CD4-positive, alpha-beta memory T cell (primary cell): ENCODE measurements around the gene RAC2. TPM values are rescaled to one million over a fixed set of nuclear protein-coding genes. Genes with fewer than 3 reads are reported as not detected.

ENCODE experiments used
- CTCF ChIA-PET: fragments of 350-600 bp; sonication (Branson Sonifier 250); formaldehyde crosslinking; loops from one replicate; lab custom pipeline; 2021; ENCODE audit warnings: inconsistent platforms; ENCODE audit not compliant: partially characterized antibody; lab: Charles Lee
- POLR2A ChIA-PET: fragments of 350-600 bp; sonication (Branson Sonifier 250); formaldehyde crosslinking; loops from one replicate; lab custom pipeline; 2021; ENCODE audit not compliant: partially characterized antibody; lab: Charles Lee
- DNase-seq, 5 donors: peaks; one replicate each; pipeline versions ENCODE4 v3.0.0 to v3.0.0-alpha.2; 2020 to 2022; ENCODE audit warnings: mixed read lengths in 1 of 5
- H3K27ac ChIP-seq: one replicate; pipeline ENCODE4 v1.7.0; 2013; ENCODE audit warnings: low read depth, low read length
- H3K27me3 ChIP-seq: 2 replicates; pipeline ENCODE4 v1.7.0; 2013; ENCODE audit warnings: mild to moderate bottlenecking, low read length, moderate library complexity; ENCODE audit not compliant: insufficient read depth
- H3K36me3 ChIP-seq: 2 replicates; pipeline ENCODE4 v1.7.0; 2013; ENCODE audit warnings: mild to moderate bottlenecking, low read length, moderate library complexity; ENCODE audit not compliant: insufficient read depth
- H3K4me1 ChIP-seq: 2 replicates; pipeline ENCODE4 v1.7.0; 2013; ENCODE audit warnings: mild to moderate bottlenecking, low read length, moderate library complexity; ENCODE audit not compliant: insufficient read depth
- H3K4me3 ChIP-seq, 2 donors: one replicate each; pipeline ENCODE4 v1.7.0; 2013; ENCODE audit warnings: low read length in 2 of 2, mild to moderate bottlenecking in 1 of 2
- H3K9me3 ChIP-seq, 2 donors: one replicate each; pipeline ENCODE4 v1.7.0; 2013; ENCODE audit warnings: low read length in 2 of 2, control low read depth in 1 of 2; ENCODE audit not compliant: control insufficient read depth in 1 of 2
- H3K27ac Mint-ChIP-seq, 7 donors: one replicate each; pipeline ENCODE4 v1.8.0; 2020 to 2021; ENCODE audit warnings: mixed read lengths in 7 of 7, mild to moderate bottlenecking in 6 of 7, inconsistent platforms in 3 of 7, moderate library complexity in 3 of 7
- H3K27me3 Mint-ChIP-seq, 2 donors: one replicate each; pipeline ENCODE4 v1.8.0; 2020 to 2021; ENCODE audit warnings: mixed read lengths in 2 of 2
- H3K36me3 Mint-ChIP-seq, 2 donors: one replicate each; pipeline ENCODE4 v1.8.0; 2020 to 2021; ENCODE audit warnings: mixed read lengths in 2 of 2, inconsistent platforms in 1 of 2, mild to moderate bottlenecking in 1 of 2
- H3K4me1 Mint-ChIP-seq, 4 donors: one replicate each; pipeline ENCODE4 v1.8.0; 2020 to 2021; ENCODE audit warnings: mixed read lengths in 4 of 4, mild to moderate bottlenecking in 1 of 4
- H3K4me3 Mint-ChIP-seq, 8 donors: one replicate each; pipeline ENCODE4 v1.8.0; 2020 to 2021; ENCODE audit warnings: mixed read lengths in 8 of 8, mild to moderate bottlenecking in 7 of 8, moderate library complexity in 6 of 8, inconsistent platforms in 3 of 8
- H3K9me3 Mint-ChIP-seq, 8 donors: one replicate each; pipeline ENCODE4 v1.8.0; 2020 to 2021; ENCODE audit warnings: mixed read lengths in 8 of 8, mild to moderate bottlenecking in 5 of 8, inconsistent platforms in 3 of 8, moderate library complexity in 1 of 8
- intact Hi-C: fragments of 100-400 bp; cut with micrococcal nuclease; formaldehyde crosslinking; loops from one replicate; pipeline ENCODE4 v1.15.1; 2023
- polyA plus RNA-seq, 2 donors: library from polyadenylated mRNA; unstranded; fragments of 300-500 nt; fragmentation: Illumina TruSeq; gene quantifications; one replicate each; pipeline ENCODE4 v1.2.3, GENCODE V29; 2021
- total RNA-seq, 2 experiments: library from RNA; stranded (reverse); gene quantifications; one replicate each; pipeline ENCODE4 v1.2.3, GENCODE V29; 2021

Gene RAC2
- total and polyA plus RNA-seq, 4 experiments from 2014 or later: 304 to 917 (median 521) TPM

DNA sequence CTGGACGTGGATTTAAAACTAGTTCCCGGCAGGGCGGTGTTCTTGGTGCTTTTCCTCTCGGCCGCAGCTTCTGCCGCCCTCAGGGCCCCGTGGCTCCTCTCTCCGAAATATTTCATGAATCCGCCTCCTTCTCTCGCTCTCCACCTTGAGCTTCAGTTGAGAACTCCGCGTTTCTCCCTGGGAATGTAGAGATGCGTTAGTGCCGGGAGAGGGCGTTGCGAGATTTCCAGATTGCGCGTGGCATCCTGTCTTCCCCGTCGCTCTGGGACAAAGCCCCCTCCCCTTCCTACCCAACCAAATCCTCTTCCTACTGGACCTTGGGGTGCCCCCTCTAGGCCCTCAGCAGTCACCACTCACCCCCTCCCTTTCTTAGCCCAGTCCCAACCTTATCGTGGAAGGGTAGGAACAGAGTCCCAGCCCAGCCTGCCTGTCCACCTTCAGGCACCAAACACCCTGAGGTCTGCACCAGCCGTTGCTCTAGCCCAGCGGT, 15.5 kb upstream of the RAC2 start:
- H3K4me1 ChIP-seq: peaks cover 19% of the 10 kb centered on the region
- no peak overlapping the region for H3K27ac ChIP-seq
- Mint-ChIP-seq H3K4me1 (peaks cover 11 to 18% (median 14%) of the 10 kb centered on the region in 4 donors), H3K27me3 (peaks cover 0 to 1% of the 10 kb centered on the region in 2 donors), H3K4me3 (peak overlapping the region in 6 of 8 donors; percentile 7 to 66 (median 22)), H3K36me3 (no peaks in the 10 kb centered on the region), H3K27ac (peak overlapping the region in 5 of 7 donors; percentile 8 to 74 (median 64)), H3K9me3 (peaks cover 0 to 11% (median under 1%) of the 10 kb centered on the region in 8 donors)
- DNase-seq: no peak
- H3K9me3 ChIP-seq: peaks cover 0 to 11% of the 10 kb centered on the region in 2 donors
- H3K27me3 ChIP-seq: no peaks in the 10 kb centered on the region
- intact Hi-C loops: loop anchor here (1.0 to 2.0 kb wide), 4 partner anchors 29 to 181 kb away; no protein-coding TSS in a partner anchor
- ChIA-PET POLR2A (interaction anchor here (1.1 to 5.1 kb wide), 9 partner anchors 18 to 180 kb away, joined by 3 to 145 read pairs (median 15); partner anchors contain the start of gene RAC2), CTCF (interaction anchor here (0.8 to 10.9 kb wide), 34 partner anchors 10 to 307 kb away, joined by 3 to 491 read pairs (median 12); partner anchors contain the start of genes CYTH4 and RAC2)
- no peak overlapping the region for H3K4me3 ChIP-seq
- no peaks in the 10 kb centered on the region for H3K36me3 ChIP-seq

- no peaks in the 10 kb centered on the region for H3K27me3 ChIP-seq
- Mint-ChIP-seq H3K27ac (peak overlapping the region in 1 of 7 donors; percentile 29), H3K4me1 (peaks cover 11 to 18% (median 14%) of the 10 kb centered on the region in 4 donors), H3K4me3 (no peak overlapping the region), H3K9me3 (peaks cover 0 to 8% (median 0%) of the 10 kb centered on the region in 8 donors), H3K27me3 (peaks cover 0 to 1% of the 10 kb centered on the region in 2 donors), H3K36me3 (no peaks in the 10 kb centered on the region)
- ChIA-PET POLR2A (interaction anchor here (1.1 to 5.1 kb wide), 7 partner anchors 18 to 60 kb away, joined by 3 to 145 read pairs (median 17); partner anchors contain the start of gene RAC2), CTCF (interaction anchor here (0.6 to 10.9 kb wide), 29 partner anchors 11 to 307 kb away, joined by 3 to 491 read pairs (median 14); partner anchors contain the start of genes CYTH4 and RAC2)
- H3K27ac ChIP-seq: no peak overlapping the region
- peaks cover 19% of the 10 kb centered on the region for H3K4me1 ChIP-seq
- H3K36me3 ChIP-seq: no peaks in the 10 kb centered on the region
- H3K4me3 ChIP-seq: no peak overlapping the region
- intact Hi-C loops: loop anchor here (1.0 kb wide), 1 partner anchor 60 kb away; no protein-coding TSS in a partner anchor
- no peak for DNase-seq
- H3K9me3 ChIP-seq: peaks cover 0 to 3% of the 10 kb centered on the region in 2 donors
Observed at GRCh38 chr22:37258753-37259401, 14.8 kb upstream of the RAC2 start.

- Histone ChIP-seq H3K4me3 (no peak overlapping the region), H3K9me3 (no peaks in the 10 kb centered on the region), H3K36me3 (no peaks in the 10 kb centered on the region), H3K27ac (no peak overlapping the region), H3K4me1 (peaks cover 19% of the 10 kb centered on the region), H3K27me3 (no peaks in the 10 kb centered on the region)
- H3K4me1 Mint-ChIP-seq: peaks cover 11 to 18% (median 14%) of the 10 kb centered on the region in 4 donors
- H3K9me3 Mint-ChIP-seq: peaks cover 0 to under 1% (median 0%) of the 10 kb centered on the region in 8 donors
- no peak overlapping the region for H3K4me3 Mint-ChIP-seq
- no peak for DNase-seq
- POLR2A ChIA-PET: interaction anchor here (3.5 to 5.1 kb wide), 2 partner anchors 17 to 29 kb away, joined by 24 to 145 read pairs; partner anchors contain the start of gene RAC2
- CTCF ChIA-PET: interaction anchor here (0.6 to 10.9 kb wide), 10 partner anchors 12 to 172 kb away, joined by 3 to 491 read pairs (median 22); partner anchors contain the start of gene RAC2
- no peak overlapping the region for H3K27ac Mint-ChIP-seq
- no peaks in the 10 kb centered on the region for H3K36me3 Mint-ChIP-seq
- peaks cover 0 to 1% of the 10 kb centered on the region in 2 donors for H3K27me3 Mint-ChIP-seq
- intact Hi-C loops: no loop called here
Observed at GRCh38 chr22:37258005-37258752, 14.1 kb upstream of the RAC2 start.

DNA sequence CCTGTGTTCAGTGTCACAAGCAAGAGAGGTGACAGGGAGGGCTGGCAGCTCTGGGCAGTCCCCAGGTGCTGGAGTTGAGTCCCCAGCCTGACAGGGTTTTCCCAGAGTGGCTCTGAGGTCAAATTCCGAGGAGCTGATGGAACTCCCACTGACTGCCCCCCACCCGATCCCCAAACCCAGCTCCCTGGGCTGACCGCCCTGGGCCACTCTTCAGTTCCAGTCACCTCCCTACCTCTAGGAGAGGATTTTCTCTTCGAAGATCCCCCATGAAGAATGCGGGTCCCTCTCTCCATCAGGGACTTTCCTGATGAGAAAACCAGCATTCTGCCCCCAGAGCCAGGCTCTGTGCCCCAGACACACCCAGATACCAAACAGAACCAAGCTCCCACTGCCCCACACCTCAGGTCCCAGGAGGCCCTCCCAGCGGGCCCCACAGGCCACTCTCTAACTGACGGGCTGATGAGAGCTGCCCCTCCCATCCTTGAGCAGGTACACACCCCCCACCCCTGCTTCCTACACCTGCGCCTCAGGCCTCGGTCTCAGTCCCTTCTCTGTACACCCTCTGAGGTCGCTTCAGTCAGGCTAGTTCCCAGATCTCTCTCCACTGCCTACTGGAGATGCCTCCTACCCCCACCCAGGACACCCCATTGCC, 12.1 kb upstream of the RAC2 start:
- Mint-ChIP-seq H3K4me1 (peaks cover 11 to 20% (median 14%) of the 10 kb centered on the region in 4 donors), H3K27ac (peak overlapping the region in 1 of 7 donors; percentile 36), H3K36me3 (no peaks in the 10 kb centered on the region), H3K27me3 (peaks cover 0 to 1% of the 10 kb centered on the region in 2 donors), H3K9me3 (no peaks in the 10 kb centered on the region), H3K4me3 (no peak overlapping the region)
- intact Hi-C loops: no loop called here
- Histone ChIP-seq H3K27me3 (no peaks in the 10 kb centered on the region), H3K9me3 (no peaks in the 10 kb centered on the region), H3K4me1 (peaks cover 17% of the 10 kb centered on the region), H3K4me3 (no peak overlapping the region), H3K36me3 (no peaks in the 10 kb centered on the region), H3K27ac (no peak overlapping the region)
- POLR2A ChIA-PET: interaction anchor here (1.4 kb wide), 1 partner anchor 11 kb away, joined by 8 read pairs; the partner anchor contains the start of gene RAC2
- CTCF ChIA-PET: interaction anchor here (0.6 to 1.6 kb wide), 4 partner anchors 12 to 203 kb away, joined by 3 to 6 read pairs (median 4); partner anchors contain the start of gene RAC2
- DNase-seq: no peak

- no peaks in the 10 kb centered on the region for H3K9me3 ChIP-seq
- Mint-ChIP-seq H3K36me3 (no peaks in the 10 kb centered on the region), H3K4me1 (peaks cover 6 to 14% (median 9%) of the 10 kb centered on the region in 4 donors), H3K27me3 (peaks cover 0 to 1% of the 10 kb centered on the region in 2 donors), H3K9me3 (no peaks in the 10 kb centered on the region), H3K27ac (no peak overlapping the region), H3K4me3 (no peak overlapping the region)
- intact Hi-C loops: no loop called here
- CTCF ChIA-PET: interaction anchor here (0.6 to 1.6 kb wide), 4 partner anchors 12 to 204 kb away, joined by 3 to 6 read pairs (median 4); partner anchors contain the start of gene RAC2
- H3K27me3 ChIP-seq: no peaks in the 10 kb centered on the region
- H3K27ac ChIP-seq: no peak overlapping the region
- peaks cover 11% of the 10 kb centered on the region for H3K4me1 ChIP-seq
- DNase-seq: no peak
- H3K36me3 ChIP-seq: no peaks in the 10 kb centered on the region
- POLR2A ChIA-PET: interaction anchor here (1.4 kb wide), 1 partner anchor 11 kb away, joined by 8 read pairs; the partner anchor contains the start of gene RAC2
- no peak overlapping the region for H3K4me3 ChIP-seq
Observed at GRCh38 chr22:37255558-37256006, 11.5 kb upstream of the RAC2 start.

- no peak overlapping the region for H3K27ac ChIP-seq
- no peaks in the 10 kb centered on the region for H3K9me3 ChIP-seq
- H3K9me3 Mint-ChIP-seq: no peaks in the 10 kb centered on the region
- intact Hi-C loops: no loop called here
- H3K27ac Mint-ChIP-seq: no peak overlapping the region
- ChIA-PET POLR2A (no interaction called here), CTCF (interaction anchor here (1.0 to 1.1 kb wide), 3 partner anchors 9 to 17 kb away, joined by 3 to 4 read pairs (median 3); partner anchors contain the start of gene RAC2)
- peaks cover 0 to 1% of the 10 kb centered on the region in 2 donors for H3K27me3 Mint-ChIP-seq
- H3K27me3 ChIP-seq: no peaks in the 10 kb centered on the region
- no peaks in the 10 kb centered on the region for H3K36me3 Mint-ChIP-seq
- no peak overlapping the region for H3K4me3 Mint-ChIP-seq
- H3K4me1 Mint-ChIP-seq: peaks cover 5 to 11% (median 6%) of the 10 kb centered on the region in 4 donors
- no peak for DNase-seq
- H3K36me3 ChIP-seq: no peaks in the 10 kb centered on the region
- H3K4me1 ChIP-seq: peaks cover 6% of the 10 kb centered on the region
- no peak overlapping the region for H3K4me3 ChIP-seq
Observed at GRCh38 chr22:37254867-37255233, 10.8 kb upstream of the RAC2 start.
